ENCODE measurements around the gene SESN3. TPM values are rescaled to one million over a fixed set of nuclear protein-coding genes. Genes with fewer than 3 reads are reported as not detected.
A peak's percentile ranks its signal among the peaks of the same experiment; 100 is the strongest.
"Not testable (repeated sequence)": the region's sequence is repeated elsewhere in the genome, so short reads cannot be mapped to it uniquely, and the experiment has no call there.

SESN3 gene
- total RNA-seq, 1 donor from 2014 or later, result 84.8 TPM

DNA sequence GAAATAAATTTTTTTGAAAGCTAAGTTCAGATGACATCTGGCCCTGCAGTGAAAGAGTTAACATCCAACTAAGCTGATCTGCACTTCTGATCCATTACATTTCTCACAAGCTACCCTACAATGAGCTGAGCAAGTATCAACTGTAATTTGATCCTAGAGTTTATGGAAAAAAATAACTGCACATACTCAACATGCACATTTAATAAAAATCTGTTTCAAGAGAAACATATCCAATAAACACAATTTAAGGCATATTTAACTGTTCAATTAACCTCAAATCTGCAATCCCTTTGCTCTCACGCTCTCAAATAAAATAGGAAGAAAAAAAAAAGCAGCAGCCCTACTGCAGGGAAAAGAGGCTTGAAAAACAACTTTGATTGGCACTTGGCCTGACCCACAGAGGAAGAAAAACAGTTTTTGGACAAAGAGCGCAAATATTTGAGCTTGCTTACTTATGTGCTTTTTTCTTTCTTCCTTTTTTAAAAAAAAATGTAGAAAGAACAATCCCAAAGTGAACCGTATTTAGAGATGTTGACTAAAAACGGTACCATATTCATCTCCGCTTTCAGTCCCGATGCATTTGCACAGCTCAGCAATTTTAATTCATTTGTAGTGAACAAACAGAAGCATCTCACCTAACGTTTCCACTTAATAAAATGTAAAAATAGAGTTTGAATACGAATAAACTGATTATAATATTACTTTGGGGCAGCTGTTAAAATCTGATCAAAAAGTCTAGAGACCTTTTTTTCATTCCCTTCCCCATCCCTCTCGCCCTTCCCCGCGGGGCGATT, 1.6 kb downstream of the SESN3 start:
- H3K36me3 Mint-ChIP-seq (ENCODE audit: unreplicated experiment), result peaks cover 6% of the 10 kb centered on the region
- DNase-seq (ENCODE audit: extremely low spot score, unreplicated experiment), result no peak
- H3K4me3 Mint-ChIP-seq (ENCODE audit: unreplicated experiment), result peak overlapping the region; percentile 97

DNA sequence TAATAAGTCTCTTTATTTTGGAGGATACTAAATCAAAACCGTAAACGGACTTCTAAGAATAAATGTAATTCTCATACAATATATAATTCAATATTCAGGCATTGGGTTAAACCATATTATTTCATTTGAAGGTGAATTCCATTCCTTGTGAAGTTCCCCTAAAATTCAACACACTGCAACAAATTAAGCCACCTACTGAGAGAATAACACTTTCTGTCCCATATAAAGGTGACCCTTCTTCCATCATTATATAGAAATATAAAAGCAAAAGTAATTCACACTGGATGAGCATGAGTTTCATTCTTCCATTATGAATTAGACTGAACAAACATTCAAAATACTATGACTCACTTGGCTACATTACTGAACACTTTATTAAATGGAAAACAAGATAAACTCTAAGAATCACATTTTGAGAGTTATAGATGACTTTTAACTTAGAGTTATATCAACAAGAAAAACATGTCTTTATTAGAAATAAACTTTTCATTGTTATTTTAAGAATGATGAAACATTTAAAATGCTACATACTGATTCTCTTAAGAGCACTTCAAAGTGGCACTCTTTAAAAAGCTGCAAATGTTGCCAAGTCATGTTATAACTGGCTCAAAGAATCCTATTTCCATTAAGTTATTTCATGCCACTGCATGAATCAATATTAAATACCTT, 2.8 kb downstream of the SESN3 start:
- TF ChIP-seq, protein P1, sequence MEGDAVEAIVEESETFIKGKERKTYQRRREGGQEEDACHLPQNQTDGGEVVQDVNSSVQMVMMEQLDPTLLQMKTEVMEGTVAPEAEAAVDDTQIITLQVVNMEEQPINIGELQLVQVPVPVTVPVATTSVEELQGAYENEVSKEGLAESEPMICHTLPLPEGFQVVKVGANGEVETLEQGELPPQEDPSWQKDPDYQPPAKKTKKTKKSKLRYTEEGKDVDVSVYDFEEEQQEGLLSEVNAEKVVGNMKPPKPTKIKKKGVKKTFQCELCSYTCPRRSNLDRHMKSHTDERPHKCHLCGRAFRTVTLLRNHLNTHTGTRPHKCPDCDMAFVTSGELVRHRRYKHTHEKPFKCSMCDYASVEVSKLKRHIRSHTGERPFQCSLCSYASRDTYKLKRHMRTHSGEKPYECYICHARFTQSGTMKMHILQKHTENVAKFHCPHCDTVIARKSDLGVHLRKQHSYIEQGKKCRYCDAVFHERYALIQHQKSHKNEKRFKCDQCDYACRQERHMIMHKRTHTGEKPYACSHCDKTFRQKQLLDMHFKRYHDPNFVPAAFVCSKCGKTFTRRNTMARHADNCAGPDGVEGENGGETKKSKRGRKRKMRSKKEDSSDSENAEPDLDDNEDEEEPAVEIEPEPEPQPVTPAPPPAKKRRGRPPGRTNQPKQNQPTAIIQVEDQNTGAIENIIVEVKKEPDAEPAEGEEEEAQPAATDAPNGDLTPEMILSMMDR (IDR thresholded peaks at IDR 0.05), result no peak
- peaks cover 14% of the 10 kb centered on the region for H3K36me3 Mint-ChIP-seq (ENCODE audit: unreplicated experiment)
- peaks cover 5% of the 10 kb centered on the region for H3K27me3 Mint-ChIP-seq (ENCODE audit: unreplicated experiment)
- peaks cover 38% of the 10 kb centered on the region for H3K4me1 Mint-ChIP-seq (ENCODE audit: unreplicated experiment)
- peak overlapping the region; percentile 97 for H3K4me3 Mint-ChIP-seq (ENCODE audit: unreplicated experiment)
- peaks cover 5% of the 10 kb centered on the region for H3K9me3 Mint-ChIP-seq (ENCODE audit: unreplicated experiment)
- DNase-seq (ENCODE audit: extremely low spot score, unreplicated experiment), result no peak
- peak overlapping the region; percentile 49 for H3K27ac Mint-ChIP-seq (ENCODE audit: unreplicated experiment)

More for the DNA sequence above, 1.6 kb downstream of the SESN3 start:
- H3K27me3 Mint-ChIP-seq (ENCODE audit: unreplicated experiment), result peaks cover 8% of the 10 kb centered on the region
- H3K27ac Mint-ChIP-seq (ENCODE audit: unreplicated experiment), result peak overlapping the region; percentile 82
- H3K9me3 Mint-ChIP-seq (ENCODE audit: unreplicated experiment), result peaks cover 5% of the 10 kb centered on the region
- H3K4me1 Mint-ChIP-seq (ENCODE audit: unreplicated experiment), result peaks cover 36% of the 10 kb centered on the region
- TF ChIP-seq, protein P1 (IDR thresholded peaks at IDR 0.05), result no peak

DNA sequence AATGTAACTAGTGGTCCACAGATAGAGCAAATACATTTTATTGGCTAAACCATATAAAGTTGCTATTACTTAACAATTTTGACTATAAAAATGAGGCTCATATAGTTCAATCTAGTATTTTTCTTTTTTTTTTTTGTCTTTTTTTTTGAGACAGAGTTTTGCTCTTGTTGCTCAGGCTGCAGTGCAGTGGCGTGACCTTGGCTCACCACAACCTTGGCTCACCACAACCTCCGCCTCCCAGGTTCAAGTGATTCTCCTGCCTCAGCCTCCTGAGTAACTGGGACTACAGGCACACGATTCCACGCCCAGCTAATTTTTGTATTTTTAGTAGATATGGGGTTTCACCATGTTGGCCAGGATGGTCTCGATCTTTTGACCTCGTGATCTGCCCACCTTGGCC, 3.9 kb downstream of the SESN3 start:
- not testable (repeated sequence) for H3K9me3 Mint-ChIP-seq (ENCODE audit: unreplicated experiment); DNase-seq (ENCODE audit: extremely low spot score, unreplicated experiment); H3K4me3 Mint-ChIP-seq (ENCODE audit: unreplicated experiment); H3K27me3 Mint-ChIP-seq (ENCODE audit: unreplicated experiment); H3K27ac Mint-ChIP-seq (ENCODE audit: unreplicated experiment)
- Mint-ChIP-seq H3K36me3 (ENCODE audit: unreplicated experiment) (peaks cover 15% of the 10 kb centered on the region), H3K4me1 (ENCODE audit: unreplicated experiment) (peaks cover 40% of the 10 kb centered on the region)

DNA sequence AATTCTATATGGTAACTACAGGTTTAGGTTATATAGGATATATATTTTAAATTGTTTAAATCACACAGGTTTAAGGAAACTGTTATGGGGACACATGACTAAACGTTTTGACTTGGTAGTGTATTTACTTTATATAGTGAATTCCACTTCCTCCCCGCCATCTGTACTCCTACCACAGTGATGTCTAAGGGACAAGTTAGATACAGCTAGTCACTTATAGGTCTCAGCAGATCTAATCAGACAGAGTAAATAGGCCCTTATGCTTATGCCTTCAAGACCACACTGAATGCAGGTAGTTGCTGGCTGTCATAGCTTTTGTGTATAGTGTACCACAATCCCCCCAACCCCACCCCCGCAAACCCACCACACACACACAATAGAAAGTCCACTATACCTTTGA, 8.2 kb downstream of the SESN3 start:
- no peaks in the 10 kb centered on the region for H3K27me3 Mint-ChIP-seq (ENCODE audit: unreplicated experiment)
- H3K4me1 Mint-ChIP-seq (ENCODE audit: unreplicated experiment), result peaks cover 28% of the 10 kb centered on the region
- peaks cover 5% of the 10 kb centered on the region for H3K9me3 Mint-ChIP-seq (ENCODE audit: unreplicated experiment)
- no peak overlapping the region for H3K27ac Mint-ChIP-seq (ENCODE audit: unreplicated experiment)
- peaks cover 17% of the 10 kb centered on the region for H3K36me3 Mint-ChIP-seq (ENCODE audit: unreplicated experiment)
- no peak for DNase-seq (ENCODE audit: extremely low spot score, unreplicated experiment)
- TF ChIP-seq, protein P1 (IDR thresholded peaks at IDR 0.05), result no peak
- H3K4me3 Mint-ChIP-seq (ENCODE audit: unreplicated experiment), result no peak overlapping the region

DNA sequence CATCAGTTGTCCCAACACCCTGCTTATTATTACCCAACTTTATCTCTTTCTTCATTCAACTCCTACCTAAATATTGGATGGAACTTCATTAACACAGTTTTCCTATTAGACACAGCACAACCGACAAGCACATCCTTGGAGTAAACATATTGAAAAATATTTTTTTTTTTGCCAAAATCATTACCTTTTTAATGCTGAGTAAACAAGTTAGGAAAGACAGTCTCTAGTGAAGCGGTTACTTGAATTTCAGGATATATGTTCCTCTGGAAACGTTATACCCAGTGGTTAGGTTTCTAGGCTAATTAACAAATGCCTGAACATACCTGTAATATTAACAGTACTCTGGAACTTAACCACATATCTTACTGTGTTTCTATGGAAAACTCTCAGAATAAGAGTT, 11.4 kb downstream of the SESN3 start:
- peaks cover 4% of the 10 kb centered on the region for H3K4me1 Mint-ChIP-seq (ENCODE audit: unreplicated experiment)
- no peak overlapping the region for H3K27ac Mint-ChIP-seq (ENCODE audit: unreplicated experiment)
- peaks cover 15% of the 10 kb centered on the region for H3K36me3 Mint-ChIP-seq (ENCODE audit: unreplicated experiment)
- TF ChIP-seq, protein P1 (IDR thresholded peaks at IDR 0.05), result no peak
- H3K27me3 Mint-ChIP-seq (ENCODE audit: unreplicated experiment), result no peaks in the 10 kb centered on the region
- peaks cover 2% of the 10 kb centered on the region for H3K9me3 Mint-ChIP-seq (ENCODE audit: unreplicated experiment)
- no peak for DNase-seq (ENCODE audit: extremely low spot score, unreplicated experiment)
- no peak overlapping the region for H3K4me3 Mint-ChIP-seq (ENCODE audit: unreplicated experiment)

Data from osteocyte (in vitro differentiated cells).